Erythroblast (primary cell): ENCODE data around the gene RAP1A.

ENCODE experiments used
- GATA1 ChIP-seq: IDR thresholded peaks from 2 replicates; pipeline ENCODE4 v1.6.1; 2011; ENCODE audit warnings: low read depth, mild to moderate bottlenecking, control low read depth, low read length, moderate library complexity
- POLR2A ChIP-seq: IDR thresholded peaks from 2 replicates; pipeline ENCODE4 v1.6.1; 2011; ENCODE audit warnings: mild to moderate bottlenecking, low read length

- no peak for TF ChIP-seq POLR2A
- no peak for TF ChIP-seq GATA1
Measured at GRCh38 chr1:111729946-111730681, 110.5 kb downstream of the RAP1A start.
